SH-SY5Y (cell line): Measurements from ENCODE around the gene AKR1C4.

Source experiments
- GATA2 ChIP-seq: IDR thresholded peaks from 2 replicates; pipeline ENCODE4 v1.6.1; 2011; ENCODE audit warnings: mild to moderate bottlenecking, low read depth, low read length
- GATA3 ChIP-seq: IDR thresholded peaks from 2 replicates; pipeline ENCODE4 v1.6.1; 2011; ENCODE audit warnings: low read depth, mild to moderate bottlenecking, low read length, moderate library complexity

DNA sequence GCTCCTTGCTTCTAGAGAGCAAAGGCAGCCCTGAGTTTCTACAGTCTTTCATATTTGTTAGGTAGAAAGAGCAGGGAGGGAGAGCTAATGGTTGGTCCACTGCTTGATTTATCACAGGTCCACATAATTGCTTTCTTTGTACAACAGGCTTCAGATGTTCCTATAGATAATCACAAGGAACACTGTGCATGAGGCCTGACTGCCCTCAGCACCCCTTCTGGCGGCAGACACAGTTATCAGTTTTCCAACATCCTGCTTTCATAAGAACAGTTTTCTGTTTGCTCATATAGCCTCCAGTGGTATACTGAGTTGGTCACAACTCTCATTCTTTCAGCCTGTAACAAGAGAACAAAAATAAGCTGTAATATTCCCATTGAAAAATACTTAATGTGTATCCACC lies 69.7 kb downstream of the AKR1C4 start:
- TF ChIP-seq GATA2 (no peak), GATA3 (no peak)
